ENCODE results near the gene THEMIS2. TPM values are rescaled to one million over a fixed set of nuclear protein-coding genes. Genes with fewer than 3 reads are reported as not detected.
A peak's percentile ranks its signal among the peaks of the same experiment; 100 is the strongest.
"Not testable (repeated sequence)": the region's sequence is repeated elsewhere in the genome, so short reads cannot be mapped to it uniquely, and the experiment has no call there.

THEMIS2 gene
- total and polyA plus RNA-seq, 2 experiments from 2014 or later: 8.1 to 32.4 TPM

DNA sequence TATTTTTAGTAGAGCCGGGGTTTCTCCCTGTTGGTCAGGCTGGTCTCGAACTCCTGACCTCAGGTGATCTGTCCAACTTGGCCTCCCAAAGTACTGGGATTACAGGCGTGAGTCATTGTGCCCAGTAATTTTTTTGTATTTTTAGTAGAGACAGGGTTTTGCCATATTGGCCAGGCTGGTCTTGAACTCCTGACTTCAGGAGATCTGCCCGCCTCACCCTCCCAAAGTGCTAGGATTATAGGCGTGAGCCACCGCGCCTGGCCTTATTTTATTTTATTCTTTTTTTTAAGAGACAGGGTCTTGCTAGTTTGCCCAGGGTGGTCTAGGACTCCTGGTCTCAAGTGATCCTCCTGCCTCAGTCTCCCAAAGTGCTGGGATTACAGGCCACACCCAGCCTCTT, 1.3 kb upstream of the THEMIS2 start:
- not testable (repeated sequence) for DNase-seq (ENCODE audit: low spot score); H2AFZ ChIP-seq; H3K27ac ChIP-seq (ENCODE audit: low read depth); H4K20me1 ChIP-seq (replicated peaks; ENCODE audit: insufficient read depth); H3K4me3 ChIP-seq; H3K4me3 Mint-ChIP-seq; H3K36me3 Mint-ChIP-seq (ENCODE audit: low read depth); H3K4me2 ChIP-seq; H3K4me1 Mint-ChIP-seq; H3K9me2 ChIP-seq (ENCODE audit: insufficient read depth); H3K4me1 ChIP-seq (ENCODE audit: insufficient read depth); H3K27me3 ChIP-seq (ENCODE audit: insufficient read depth); H3K36me3 ChIP-seq (ENCODE audit: insufficient read depth); H3K79me2 ChIP-seq (replicated peaks; ENCODE audit: insufficient read depth); H3K27ac Mint-ChIP-seq; H3K9me3 Mint-ChIP-seq; H3F3A ChIP-seq (replicated peaks; ENCODE audit: low read depth); ATAC-seq
- peaks cover 11% of the 10 kb centered on the region for H3K27me3 Mint-ChIP-seq (ENCODE audit: insufficient read depth, low read depth, poor library complexity)

DNA sequence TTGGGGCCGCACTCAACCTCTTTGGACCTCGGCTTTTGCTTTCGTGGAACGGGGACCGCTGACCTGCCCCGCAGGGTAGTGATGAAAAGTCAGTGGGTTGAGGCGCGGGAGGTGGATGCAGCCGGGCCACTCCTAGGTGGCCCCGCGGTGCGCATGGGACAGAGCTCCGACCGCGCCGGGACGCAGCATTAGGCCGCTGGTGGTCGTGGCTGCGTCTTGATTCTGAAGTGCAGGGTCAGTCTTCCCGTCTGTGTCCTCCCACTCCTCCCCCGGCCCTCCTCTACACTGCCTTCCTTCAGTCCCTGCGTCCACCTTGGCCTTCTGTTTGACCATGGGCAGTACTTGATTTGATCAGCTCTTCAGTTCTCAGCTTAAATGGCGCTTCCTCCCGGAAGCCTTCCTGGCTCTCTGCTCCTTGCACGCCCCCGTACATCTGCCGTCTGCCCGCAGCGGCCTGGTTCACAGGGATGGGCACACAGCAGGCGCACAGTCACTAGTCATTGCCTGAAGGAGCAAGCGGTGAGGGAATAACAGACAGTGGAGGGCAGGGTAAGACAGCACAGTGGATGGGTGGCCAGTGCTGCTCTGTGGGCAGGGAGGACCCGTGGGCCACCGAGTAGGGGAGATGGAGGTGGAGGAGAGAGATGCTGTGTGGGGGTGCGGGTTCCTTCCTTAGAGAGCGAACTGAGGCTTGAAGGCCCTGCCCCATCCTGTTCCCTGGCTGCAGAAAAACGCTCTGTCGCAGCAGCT, 633 bp downstream of the THEMIS2 start:
- Mint-ChIP-seq H3K9me3 (no peaks in the 10 kb centered on the region), H3K4me3 (peak overlapping the region; percentile 83), H3K27ac (no peak overlapping the region), H3K27me3 (ENCODE audit: insufficient read depth, low read depth, poor library complexity) (peaks cover 15% of the 10 kb centered on the region), H3K4me1 (peaks cover 4% of the 10 kb centered on the region), H3K36me3 (ENCODE audit: low read depth) (peaks cover 3% of the 10 kb centered on the region; the same call in 2 of the 3 replicates)
- Histone ChIP-seq H4K20me1 (replicated peaks; ENCODE audit: insufficient read depth) (no peaks in the 10 kb centered on the region), H3K4me2 (peak overlapping the region; percentile 87), H3K9me2 (ENCODE audit: insufficient read depth) (no peaks in the 10 kb centered on the region), H3K4me3 (peak overlapping the region; percentile 87), H3F3A (replicated peaks; ENCODE audit: low read depth) (0 out of 2 replicates have a peak, but pooled peaks cover 4% of the 10 kb centered on the region), H3K27me3 (ENCODE audit: insufficient read depth) (no peaks in the 10 kb centered on the region), H3K79me2 (replicated peaks; ENCODE audit: insufficient read depth) (no peaks in the 10 kb centered on the region), H3K36me3 (ENCODE audit: insufficient read depth) (no peaks in the 10 kb centered on the region), H3K27ac (ENCODE audit: low read depth) (no peak overlapping the region), H3K4me1 (ENCODE audit: insufficient read depth) (no peaks in the 10 kb centered on the region), H2AFZ (peak overlapping the region; percentile 98)
- ATAC-seq (peak; percentile 68), DNase-seq (ENCODE audit: low spot score) (peak; percentile 64)
- TF ChIP-seq ZNF331 (CRISPR knock-in tag; IDR thresholded peaks at IDR 0.05; ENCODE audit: low read depth): no peak
- TF ChIP-seq REST (IDR thresholded peaks at IDR 0.05; ENCODE audit: unreplicated experiment): no peak
- no peak for TF ChIP-seq JUNB (IDR thresholded peaks at IDR 0.05; ENCODE audit: unreplicated experiment)
- no peak for TF ChIP-seq NANOG (IDR thresholded peaks at IDR 0.05; ENCODE audit: borderline replicate concordance)
- TF ChIP-seq, protein P1, sequence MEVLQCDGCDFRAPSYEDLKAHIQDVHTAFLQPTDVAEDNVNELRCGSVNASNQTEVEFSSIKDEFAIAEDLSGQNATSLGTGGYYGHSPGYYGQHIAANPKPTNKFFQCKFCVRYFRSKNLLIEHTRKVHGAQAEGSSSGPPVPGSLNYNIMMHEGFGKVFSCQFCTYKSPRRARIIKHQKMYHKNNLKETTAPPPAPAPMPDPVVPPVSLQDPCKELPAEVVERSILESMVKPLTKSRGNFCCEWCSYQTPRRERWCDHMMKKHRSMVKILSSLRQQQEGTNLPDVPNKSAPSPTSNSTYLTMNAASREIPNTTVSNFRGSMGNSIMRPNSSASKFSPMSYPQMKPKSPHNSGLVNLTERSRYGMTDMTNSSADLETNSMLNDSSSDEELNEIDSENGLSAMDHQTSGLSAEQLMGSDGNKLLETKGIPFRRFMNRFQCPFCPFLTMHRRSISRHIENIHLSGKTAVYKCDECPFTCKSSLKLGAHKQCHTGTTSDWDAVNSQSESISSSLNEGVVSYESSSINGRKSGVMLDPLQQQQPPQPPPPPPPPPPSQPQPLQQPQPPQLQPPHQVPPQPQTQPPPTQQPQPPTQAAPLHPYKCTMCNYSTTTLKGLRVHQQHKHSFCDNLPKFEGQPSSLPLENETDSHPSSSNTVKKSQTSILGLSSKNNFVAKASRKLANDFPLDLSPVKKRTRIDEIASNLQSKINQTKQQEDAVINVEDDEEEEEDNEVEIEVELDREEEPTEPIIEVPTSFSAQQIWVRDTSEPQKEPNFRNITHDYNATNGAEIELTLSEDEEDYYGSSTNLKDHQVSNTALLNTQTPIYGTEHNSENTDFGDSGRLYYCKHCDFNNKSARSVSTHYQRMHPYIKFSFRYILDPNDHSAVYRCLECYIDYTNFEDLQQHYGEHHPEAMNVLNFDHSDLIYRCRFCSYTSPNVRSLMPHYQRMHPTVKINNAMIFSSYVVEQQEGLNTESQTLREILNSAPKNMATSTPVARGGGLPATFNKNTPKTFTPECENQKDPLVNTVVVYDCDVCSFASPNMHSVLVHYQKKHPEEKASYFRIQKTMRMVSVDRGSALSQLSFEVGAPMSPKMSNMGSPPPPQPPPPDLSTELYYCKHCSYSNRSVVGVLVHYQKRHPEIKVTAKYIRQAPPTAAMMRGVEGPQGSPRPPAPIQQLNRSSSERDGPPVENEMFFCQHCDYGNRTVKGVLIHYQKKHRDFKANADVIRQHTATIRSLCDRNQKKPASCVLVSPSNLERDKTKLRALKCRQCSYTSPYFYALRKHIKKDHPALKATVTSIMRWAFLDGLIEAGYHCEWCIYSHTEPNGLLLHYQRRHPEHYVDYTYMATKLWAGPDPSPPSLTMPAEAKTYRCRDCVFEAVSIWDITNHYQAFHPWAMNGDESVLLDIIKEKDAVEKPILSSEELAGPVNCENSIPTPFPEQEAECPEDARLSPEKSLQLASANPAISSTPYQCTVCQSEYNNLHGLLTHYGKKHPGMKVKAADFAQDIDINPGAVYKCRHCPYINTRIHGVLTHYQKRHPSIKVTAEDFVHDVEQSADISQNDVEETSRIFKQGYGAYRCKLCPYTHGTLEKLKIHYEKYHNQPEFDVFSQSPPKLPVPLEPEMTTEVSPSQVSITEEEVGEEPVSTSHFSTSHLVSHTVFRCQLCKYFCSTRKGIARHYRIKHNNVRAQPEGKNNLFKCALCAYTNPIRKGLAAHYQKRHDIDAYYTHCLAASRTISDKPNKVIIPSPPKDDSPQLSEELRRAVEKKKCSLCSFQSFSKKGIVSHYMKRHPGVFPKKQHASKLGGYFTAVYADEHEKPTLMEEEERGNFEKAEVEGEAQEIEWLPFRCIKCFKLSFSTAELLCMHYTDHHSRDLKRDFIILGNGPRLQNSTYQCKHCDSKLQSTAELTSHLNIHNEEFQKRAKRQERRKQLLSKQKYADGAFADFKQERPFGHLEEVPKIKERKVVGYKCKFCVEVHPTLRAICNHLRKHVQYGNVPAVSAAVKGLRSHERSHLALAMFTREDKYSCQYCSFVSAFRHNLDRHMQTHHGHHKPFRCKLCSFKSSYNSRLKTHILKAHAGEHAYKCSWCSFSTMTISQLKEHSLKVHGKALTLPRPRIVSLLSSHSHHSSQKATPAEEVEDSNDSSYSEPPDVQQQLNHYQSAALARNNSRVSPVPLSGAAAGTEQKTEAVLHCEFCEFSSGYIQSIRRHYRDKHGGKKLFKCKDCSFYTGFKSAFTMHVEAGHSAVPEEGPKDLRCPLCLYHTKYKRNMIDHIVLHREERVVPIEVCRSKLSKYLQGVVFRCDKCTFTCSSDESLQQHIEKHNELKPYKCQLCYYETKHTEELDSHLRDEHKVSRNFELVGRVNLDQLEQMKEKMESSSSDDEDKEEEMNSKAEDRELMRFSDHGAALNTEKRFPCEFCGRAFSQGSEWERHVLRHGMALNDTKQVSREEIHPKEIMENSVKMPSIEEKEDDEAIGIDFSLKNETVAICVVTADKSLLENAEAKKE (CRISPR knock-in tag; IDR thresholded peaks at IDR 0.05): no peak
- TF ChIP-seq, protein P2, sequence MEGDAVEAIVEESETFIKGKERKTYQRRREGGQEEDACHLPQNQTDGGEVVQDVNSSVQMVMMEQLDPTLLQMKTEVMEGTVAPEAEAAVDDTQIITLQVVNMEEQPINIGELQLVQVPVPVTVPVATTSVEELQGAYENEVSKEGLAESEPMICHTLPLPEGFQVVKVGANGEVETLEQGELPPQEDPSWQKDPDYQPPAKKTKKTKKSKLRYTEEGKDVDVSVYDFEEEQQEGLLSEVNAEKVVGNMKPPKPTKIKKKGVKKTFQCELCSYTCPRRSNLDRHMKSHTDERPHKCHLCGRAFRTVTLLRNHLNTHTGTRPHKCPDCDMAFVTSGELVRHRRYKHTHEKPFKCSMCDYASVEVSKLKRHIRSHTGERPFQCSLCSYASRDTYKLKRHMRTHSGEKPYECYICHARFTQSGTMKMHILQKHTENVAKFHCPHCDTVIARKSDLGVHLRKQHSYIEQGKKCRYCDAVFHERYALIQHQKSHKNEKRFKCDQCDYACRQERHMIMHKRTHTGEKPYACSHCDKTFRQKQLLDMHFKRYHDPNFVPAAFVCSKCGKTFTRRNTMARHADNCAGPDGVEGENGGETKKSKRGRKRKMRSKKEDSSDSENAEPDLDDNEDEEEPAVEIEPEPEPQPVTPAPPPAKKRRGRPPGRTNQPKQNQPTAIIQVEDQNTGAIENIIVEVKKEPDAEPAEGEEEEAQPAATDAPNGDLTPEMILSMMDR (conservative IDR thresholded peaks at IDR 0.05; ENCODE audit: low read depth in 2 of 2): no peak
- no peak for TF ChIP-seq ZNF114 (CRISPR knock-in tag; IDR thresholded peaks at IDR 0.05)
- TF ChIP-seq EZH2 (IDR thresholded peaks at IDR 0.05; ENCODE audit: low read depth, unreplicated experiment): no peak
- no peak for TF ChIP-seq CREB1 (CRISPR knock-in tag; IDR thresholded peaks at IDR 0.05; ENCODE audit: low read depth)
